ENCODE data around the gene POU2F3. TPM values are rescaled to one million over a fixed set of nuclear protein-coding genes. Genes with fewer than 3 reads are reported as not detected.

POU2F3 gene
- total and polyA plus RNA-seq, 2 of the 13 experiments (the other 11 are each of a cell fraction or from before 2014, with no cell fraction given), result not detected

DNA sequence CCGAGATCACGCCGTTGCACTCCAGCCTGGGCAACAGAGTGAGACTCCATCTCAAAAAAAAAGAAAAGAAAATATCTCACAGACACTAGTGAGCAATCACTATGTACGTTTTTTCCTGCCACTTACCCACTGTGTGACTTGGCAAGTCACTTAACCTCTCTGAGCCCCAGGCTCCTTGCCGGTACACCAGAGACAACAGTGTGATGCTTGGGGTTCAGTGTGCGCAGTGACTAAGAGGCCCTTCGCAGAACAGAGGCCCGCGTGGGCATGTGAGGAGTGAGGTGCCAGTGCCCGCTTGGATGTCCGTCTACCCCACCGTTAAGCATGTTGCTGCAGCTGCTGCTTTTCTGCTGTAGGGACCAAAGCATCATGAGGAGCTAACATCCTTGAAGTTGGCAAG, 22.4 kb upstream of the POU2F3 start (continued):
- TF ChIP-seq, protein P1, sequence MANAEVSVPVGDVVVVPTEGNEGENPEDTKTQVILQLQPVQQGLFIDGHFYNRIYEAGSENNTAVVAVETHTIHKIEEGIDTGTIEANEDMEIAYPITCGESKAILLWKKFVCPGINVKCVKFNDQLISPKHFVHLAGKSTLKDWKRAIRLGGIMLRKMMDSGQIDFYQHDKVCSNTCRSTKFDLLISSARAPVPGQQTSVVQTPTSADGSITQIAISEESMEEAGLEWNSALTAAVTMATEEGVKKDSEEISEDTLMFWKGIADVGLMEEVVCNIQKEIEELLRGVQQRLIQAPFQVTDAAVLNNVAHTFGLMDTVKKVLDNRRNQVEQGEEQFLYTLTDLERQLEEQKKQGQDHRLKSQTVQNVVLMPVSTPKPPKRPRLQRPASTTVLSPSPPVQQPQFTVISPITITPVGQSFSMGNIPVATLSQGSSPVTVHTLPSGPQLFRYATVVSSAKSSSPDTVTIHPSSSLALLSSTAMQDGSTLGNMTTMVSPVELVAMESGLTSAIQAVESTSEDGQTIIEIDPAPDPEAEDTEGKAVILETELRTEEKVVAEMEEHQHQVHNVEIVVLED (CRISPR knock-in tag; IDR thresholded peaks at IDR 0.05; ENCODE audit: borderline replicate concordance), result no peak
- no peak for TF ChIP-seq ZBTB7A (CRISPR knock-in tag; IDR thresholded peaks at IDR 0.05)
- peak; percentile 96 for TF ChIP-seq ZNF768 (CRISPR knock-in tag; IDR thresholded peaks at IDR 0.05)
- TF ChIP-seq RFX5 (IDR thresholded peaks at IDR 0.05; ENCODE audit: low read depth, low read length), result no peak
- TF ChIP-seq ZNF3 (CRISPR knock-in tag; IDR thresholded peaks at IDR 0.05), result no peak
- no peak for TF ChIP-seq ZMYM4 (CRISPR knock-in tag; IDR thresholded peaks at IDR 0.05)
- 0 out of 2 replicates have a peak, but pooled peaks have one; percentile 31 for TF ChIP-seq RBFOX2 (IDR thresholded peaks at IDR 0.05; ENCODE audit: low read depth, low read length)
- 0 out of 2 replicates have a peak, but pooled peaks have one; percentile 3 for TF ChIP-seq ZFY (CRISPR knock-in tag; IDR thresholded peaks at IDR 0.05)
- TF ChIP-seq ZNF235 (CRISPR knock-in tag; IDR thresholded peaks at IDR 0.05; ENCODE audit: borderline replicate concordance), result no peak
- peak; percentile 21; the same call in 1 of the 2 replicates for TF ChIP-seq ZNF777 (CRISPR knock-in tag; IDR thresholded peaks at IDR 0.05)
- no peak for TF ChIP-seq ZNF605 (CRISPR knock-in tag; IDR thresholded peaks at IDR 0.05)
- 0 out of 2 replicates have a peak, but pooled peaks have one; percentile 17 for TF ChIP-seq TERF1 (CRISPR knock-in tag; IDR thresholded peaks at IDR 0.05)
- no peak for TF ChIP-seq ZNF432 (CRISPR knock-in tag; IDR thresholded peaks at IDR 0.05; ENCODE audit: borderline replicate concordance)
- TF ChIP-seq, protein P2, sequence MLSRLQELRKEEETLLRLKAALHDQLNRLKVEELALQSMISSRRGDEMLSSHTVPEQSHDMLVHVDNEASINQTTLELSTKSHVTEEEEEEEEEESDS (CRISPR knock-in tag; IDR thresholded peaks at IDR 0.05; ENCODE audit: borderline replicate concordance), result no peak
- no peak for TF ChIP-seq MAFK (conservative IDR thresholded peaks at IDR 0.05 in 1 of 2, IDR thresholded peaks at IDR 0.05 in 1 of 2; ENCODE audit: low read length in 2 of 2)
- no peak for TF ChIP-seq FOXM1 (CRISPR knock-in tag; IDR thresholded peaks at IDR 0.05)
